ENCODE results near the gene LRP6.

DNA sequence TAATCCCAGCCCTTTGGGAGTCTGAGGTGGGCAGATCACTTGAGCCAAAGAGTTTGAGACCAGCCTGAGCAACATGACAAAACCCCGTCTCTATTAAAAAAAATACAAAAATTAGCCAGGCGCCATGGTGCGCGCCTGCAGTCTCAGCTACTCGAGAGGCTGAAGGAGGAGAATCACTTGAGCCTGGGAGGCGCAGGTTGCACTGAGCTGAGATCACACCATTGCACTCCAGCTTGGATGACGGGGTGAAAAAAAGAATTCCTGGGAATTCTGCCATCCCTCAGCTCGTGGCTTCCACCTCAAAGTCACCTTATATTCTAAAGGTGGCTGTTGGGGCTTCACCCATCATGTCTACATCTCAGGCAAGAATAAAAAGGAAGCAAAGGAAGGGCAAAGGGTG lies 183.2 kb downstream of the LRP6 start:
- TF ChIP-seq, protein P1, sequence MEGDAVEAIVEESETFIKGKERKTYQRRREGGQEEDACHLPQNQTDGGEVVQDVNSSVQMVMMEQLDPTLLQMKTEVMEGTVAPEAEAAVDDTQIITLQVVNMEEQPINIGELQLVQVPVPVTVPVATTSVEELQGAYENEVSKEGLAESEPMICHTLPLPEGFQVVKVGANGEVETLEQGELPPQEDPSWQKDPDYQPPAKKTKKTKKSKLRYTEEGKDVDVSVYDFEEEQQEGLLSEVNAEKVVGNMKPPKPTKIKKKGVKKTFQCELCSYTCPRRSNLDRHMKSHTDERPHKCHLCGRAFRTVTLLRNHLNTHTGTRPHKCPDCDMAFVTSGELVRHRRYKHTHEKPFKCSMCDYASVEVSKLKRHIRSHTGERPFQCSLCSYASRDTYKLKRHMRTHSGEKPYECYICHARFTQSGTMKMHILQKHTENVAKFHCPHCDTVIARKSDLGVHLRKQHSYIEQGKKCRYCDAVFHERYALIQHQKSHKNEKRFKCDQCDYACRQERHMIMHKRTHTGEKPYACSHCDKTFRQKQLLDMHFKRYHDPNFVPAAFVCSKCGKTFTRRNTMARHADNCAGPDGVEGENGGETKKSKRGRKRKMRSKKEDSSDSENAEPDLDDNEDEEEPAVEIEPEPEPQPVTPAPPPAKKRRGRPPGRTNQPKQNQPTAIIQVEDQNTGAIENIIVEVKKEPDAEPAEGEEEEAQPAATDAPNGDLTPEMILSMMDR (IDR thresholded peaks at IDR 0.05) = no peak
- no peak for TF ChIP-seq ZFX (IDR thresholded peaks at IDR 0.05; ENCODE audit: borderline replicate concordance)
